GM23248 (cell line): ENCODE measurements around the gene CPNE4.

Experiments used
- EZH2 ChIP-seq: fragments of 200-600 bp; sonication (generic); IDR thresholded peaks from 2 replicates; pipeline ENCODE4 v1.6.1; 2018; ENCODE audit warnings: antibody characterized with exemption, mild to moderate bottlenecking; ENCODE audit not compliant: insufficient read depth, poor library complexity, severe bottlenecking
- EZH2phosphoT487 ChIP-seq: fragments of 200-600 bp; sonication (generic); IDR thresholded peaks from 2 replicates; pipeline ENCODE4 v1.6.1; 2018; ENCODE audit warnings: antibody characterized with exemption, moderate library complexity, mild to moderate bottlenecking, low read depth; ENCODE audit not compliant: insufficient read depth

- TF ChIP-seq EZH2 = no peak
- TF ChIP-seq EZH2phosphoT487 = no peak
Observed at GRCh38 chr3:131811481-131811880, 223.3 kb downstream of the CPNE4 start.
